HG02588 (cell line): Measurements from ENCODE around the gene ACAP2.
"Not testable (repeated sequence)": the region's sequence is repeated elsewhere in the genome, so short reads cannot be mapped to it uniquely, and the experiment has no call there.

Source experiments
- ATAC-seq: cut with Tn5 transposase; IDR thresholded peaks from one replicate; pipeline ENCODE4 v1.9.1; 2021; ENCODE audit warnings: mild to moderate bottlenecking, moderate library complexity; ENCODE audit not compliant: unreplicated experiment

Gene ACAP2

GRCh38 chr3:195443391-195443989, 670 bp upstream of the ACAP2 start:
- ATAC-seq, result no peak

GRCh38 chr3:195441992-195442572, 738 bp downstream of the ACAP2 start:
- ATAC-seq, result peak; percentile 7

- ATAC-seq, result no peak
Observed at GRCh38 chr3:195441476-195441991, 1.3 kb downstream of the ACAP2 start.

GRCh38 chr3:195441051-195441450, 1.8 kb downstream of the ACAP2 start:
- no peak for ATAC-seq

- ATAC-seq, result no peak
Observed at GRCh38 chr3:195440379-195440778, 2.4 kb downstream of the ACAP2 start.

- no peak for ATAC-seq
Observed at GRCh38 chr3:195438371-195438770, 4.4 kb downstream of the ACAP2 start.

- no peak for ATAC-seq
Observed at GRCh38 chr3:195425849-195426248, 17.0 kb downstream of the ACAP2 start.

GRCh38 chr3:195423818-195424217, 19.0 kb downstream of the ACAP2 start:
- ATAC-seq, result no peak

- ATAC-seq, result no peak
Observed at GRCh38 chr3:195421400-195421799, 21.4 kb downstream of the ACAP2 start.

- no peak for ATAC-seq
Observed at GRCh38 chr3:195416795-195417194, 26.0 kb downstream of the ACAP2 start.

- no peak for ATAC-seq
Observed at GRCh38 chr3:195411836-195412235, 31.0 kb downstream of the ACAP2 start.

- no peak for ATAC-seq
Observed at GRCh38 chr3:195410546-195410945, 32.3 kb downstream of the ACAP2 start.

GRCh38 chr3:195407531-195408409, 35.0 kb downstream of the ACAP2 start:
- ATAC-seq, result no peak

- ATAC-seq, result no peak
Observed at GRCh38 chr3:195405651-195406050, 37.2 kb downstream of the ACAP2 start.

GRCh38 chr3:195403841-195404408, 38.9 kb downstream of the ACAP2 start:
- no peak for ATAC-seq

GRCh38 chr3:195403244-195403643, 39.6 kb downstream of the ACAP2 start:
- ATAC-seq, result no peak

- no peak for ATAC-seq
Observed at GRCh38 chr3:195401943-195402342, 40.9 kb downstream of the ACAP2 start.

GRCh38 chr3:195398460-195398859, 44.4 kb downstream of the ACAP2 start:
- ATAC-seq, result not testable (repeated sequence)

- ATAC-seq, result no peak
Observed at GRCh38 chr3:195397524-195397923, 45.3 kb downstream of the ACAP2 start.

GRCh38 chr3:195395208-195395816, 47.5 kb downstream of the ACAP2 start:
- no peak for ATAC-seq

GRCh38 chr3:195394700-195395099, 48.1 kb downstream of the ACAP2 start:
- no peak for ATAC-seq
